Ammon's horn (tissue), 1 donor: ENCODE data around the gene PRODH2.
"Not testable (repeated sequence)": the region's sequence is repeated elsewhere in the genome, so short reads cannot be mapped to it uniquely, and the experiment has no call there.

ENCODE experiments used
- DNase-seq: peaks from one replicate; pipeline ENCODE4 v3.0.0-alpha.2; 2016; ENCODE audit warnings: low spot score

Gene PRODH2

GRCh38 chr19:35842666-35843272 is 30.1 kb upstream of the PRODH2 start:
- no peak for DNase-seq

GRCh38 chr19:35841961-35842595 is 29.4 kb upstream of the PRODH2 start:
- DNase-seq, result no peak

GRCh38 chr19:35836096-35836495 is 23.5 kb upstream of the PRODH2 start:
- DNase-seq, result not testable (repeated sequence)

GRCh38 chr19:35833972-35834371 is 21.3 kb upstream of the PRODH2 start:
- DNase-seq, result no peak

GRCh38 chr19:35832054-35832453 is 19.4 kb upstream of the PRODH2 start:
- no peak for DNase-seq

- DNase-seq, result no peak
Measured at GRCh38 chr19:35830986-35831385, 18.3 kb upstream of the PRODH2 start.

GRCh38 chr19:35828692-35829301 is 16.2 kb upstream of the PRODH2 start:
- DNase-seq, result peak; percentile 53

- no peak for DNase-seq
Measured at GRCh38 chr19:35824150-35824549, 11.5 kb upstream of the PRODH2 start.

- no peak for DNase-seq
Measured at GRCh38 chr19:35822579-35822978, 9.9 kb upstream of the PRODH2 start.

- no peak for DNase-seq
Measured at GRCh38 chr19:35818445-35818844, 5.8 kb upstream of the PRODH2 start.

GRCh38 chr19:35816846-35817245 is 4.2 kb upstream of the PRODH2 start:
- DNase-seq, result no peak

GRCh38 chr19:35816262-35816661 is 3.6 kb upstream of the PRODH2 start:
- no peak for DNase-seq

- no peak for DNase-seq
Measured at GRCh38 chr19:35813043-35813890, 622 bp upstream of the PRODH2 start.

GRCh38 chr19:35811317-35812219 is 1.1 kb downstream of the PRODH2 start:
- no peak for DNase-seq

- DNase-seq, result no peak
Measured at GRCh38 chr19:35807633-35808032, 5.0 kb downstream of the PRODH2 start.

GRCh38 chr19:35806597-35806996 is 6.0 kb downstream of the PRODH2 start:
- DNase-seq, result no peak

GRCh38 chr19:35805526-35806102 is 7.0 kb downstream of the PRODH2 start:
- DNase-seq, result no peak

GRCh38 chr19:35801828-35802227 is 10.8 kb downstream of the PRODH2 start:
- DNase-seq, result no peak

- DNase-seq, result peak; percentile 60
Measured at GRCh38 chr19:35797663-35798062, 15.0 kb downstream of the PRODH2 start.

- DNase-seq, result no peak
Measured at GRCh38 chr19:35796645-35797542, 15.8 kb downstream of the PRODH2 start.
